Medulla oblongata (tissue), 1 donor: Measurements from ENCODE around the gene TBC1D2B.
A peak's percentile ranks its signal among the peaks of the same experiment; 100 is the strongest.

Source experiments
- DNase-seq: peaks from one replicate; pipeline ENCODE4 v3.0.0-alpha.2; 2015; ENCODE audit errors: extremely low spot score

The TBC1D2B gene

GRCh38 chr15:78034495-78035191 is 42.9 kb downstream of the TBC1D2B start:
- DNase-seq, result no peak

DNA sequence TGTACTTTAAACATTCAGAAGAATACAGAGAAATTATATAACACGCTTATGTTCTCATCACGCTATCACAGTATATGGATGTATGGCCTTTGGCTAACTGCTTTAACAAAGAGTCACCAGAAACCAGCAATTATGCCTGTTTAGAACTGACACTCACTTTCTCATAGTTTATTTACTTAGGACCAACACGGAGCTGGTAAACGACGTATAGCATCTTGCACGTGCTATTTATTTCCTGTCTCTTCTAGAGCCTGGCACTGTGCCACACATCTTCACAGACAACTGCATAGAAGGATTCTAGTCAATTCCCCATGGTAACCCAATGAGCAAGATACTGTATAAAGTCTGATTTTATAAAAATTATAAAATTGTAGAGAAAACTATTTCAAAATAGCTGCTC is 43.6 kb downstream of the TBC1D2B start:
- no peak for DNase-seq

- DNase-seq, result no peak
Measured at GRCh38 chr15:78032671-78033070, 44.8 kb downstream of the TBC1D2B start.

DNA sequence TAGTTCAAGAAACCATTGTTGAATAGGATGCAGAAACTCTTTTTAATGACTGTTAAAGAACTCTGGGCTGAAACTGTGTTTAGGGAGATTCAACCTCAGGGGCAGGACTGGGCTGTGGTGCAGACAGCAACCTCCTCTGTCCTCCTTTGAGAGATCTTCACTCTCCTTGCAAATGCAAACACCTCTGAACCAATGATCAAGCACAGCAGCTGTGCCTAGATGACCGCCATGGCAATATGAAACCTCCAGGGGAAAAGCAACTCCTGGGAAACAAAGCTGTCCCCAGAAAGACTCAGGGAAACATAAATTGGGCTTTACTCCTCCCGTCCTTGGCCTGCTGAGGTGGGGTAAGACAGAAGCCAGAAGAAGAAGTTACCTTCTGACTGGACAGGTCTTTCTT is 52.6 kb downstream of the TBC1D2B start:
- no peak for DNase-seq

- DNase-seq, result no peak
Measured at GRCh38 chr15:78024519-78024870, 53.0 kb downstream of the TBC1D2B start.

DNA sequence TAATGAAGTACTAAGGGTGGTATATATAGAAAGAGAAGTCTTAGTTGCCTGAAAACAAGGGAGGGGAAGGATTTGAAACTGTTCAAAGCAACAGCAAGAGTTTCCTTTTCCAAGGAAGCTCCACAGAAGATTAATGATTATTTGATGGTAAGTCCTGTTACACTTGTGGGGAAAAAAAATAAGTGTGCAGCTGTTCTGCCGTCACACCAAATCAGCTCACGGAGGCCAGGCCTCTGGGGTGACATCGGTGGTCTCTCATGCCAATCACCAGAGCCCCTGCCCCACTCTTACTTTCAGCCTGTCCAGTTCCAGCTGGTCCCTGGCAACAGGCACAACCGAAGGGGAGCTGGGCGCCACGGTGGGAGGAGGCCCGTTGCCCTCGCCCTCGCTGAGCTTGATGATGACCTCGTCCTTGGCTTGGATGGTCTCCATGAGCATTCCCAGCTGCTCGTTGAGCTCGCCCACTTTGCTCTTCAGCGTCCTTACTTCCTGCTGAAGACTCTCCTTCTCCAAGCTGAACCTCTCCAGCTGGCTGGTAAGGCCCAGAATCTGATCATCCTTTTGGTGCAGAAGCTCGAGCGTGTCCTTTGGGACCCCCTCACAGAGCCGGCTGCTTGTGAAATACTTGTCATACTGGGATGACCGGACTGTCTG is 53.5 kb downstream of the TBC1D2B start:
- DNase-seq, result no peak

DNA sequence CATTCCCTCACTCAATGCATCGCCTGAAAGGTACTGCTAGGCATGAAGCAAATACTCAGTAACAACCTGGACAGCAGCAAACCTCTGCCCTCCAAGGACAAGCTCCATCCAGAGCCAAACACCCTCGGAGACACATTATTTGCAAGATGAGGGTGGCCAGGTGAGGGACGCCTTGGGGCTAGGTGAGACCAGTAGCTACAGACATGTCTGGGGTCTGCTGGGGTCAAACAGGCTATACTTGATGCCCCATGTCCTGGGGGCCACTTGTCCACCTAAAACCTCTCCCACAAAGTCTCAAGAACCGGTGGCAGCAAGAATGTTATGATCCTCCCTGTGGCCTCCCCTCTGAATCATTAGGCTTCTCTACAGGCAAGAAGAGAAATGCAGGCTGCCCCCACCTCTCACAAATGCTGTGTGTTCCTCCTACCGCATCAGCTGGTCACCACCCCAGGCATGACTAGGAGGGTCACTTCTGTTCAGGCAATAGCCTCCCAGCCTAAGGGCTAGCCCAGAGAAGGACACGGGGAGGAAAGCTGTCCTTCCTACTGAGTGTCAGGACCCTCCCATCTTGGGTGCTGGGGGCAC is 54.3 kb downstream of the TBC1D2B start:
- DNase-seq, result no peak

GRCh38 chr15:78021761-78022160 is 55.8 kb downstream of the TBC1D2B start:
- DNase-seq, result no peak

DNA sequence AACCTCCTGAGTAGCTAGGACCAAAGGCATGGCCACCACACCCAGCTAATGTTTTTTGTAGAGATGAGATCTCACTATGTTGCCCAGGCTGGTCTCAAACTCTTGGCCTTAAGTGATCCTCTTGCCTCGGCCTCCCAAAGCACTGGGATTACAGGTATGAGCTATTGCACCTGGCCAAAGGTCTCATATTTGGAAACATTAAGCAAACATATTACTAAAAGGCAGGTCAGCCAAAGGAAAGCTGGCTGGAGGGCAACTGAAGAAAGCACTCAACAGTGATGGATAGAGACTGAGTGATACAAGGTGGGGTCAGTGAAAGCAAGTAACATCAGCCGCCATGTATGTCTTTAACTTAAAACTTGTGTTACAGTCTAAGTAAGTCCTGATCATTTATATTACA is 57.5 kb downstream of the TBC1D2B start:
- no peak for DNase-seq

GRCh38 chr15:78018946-78019644 is 58.4 kb downstream of the TBC1D2B start:
- DNase-seq, result peak; percentile 64

DNA sequence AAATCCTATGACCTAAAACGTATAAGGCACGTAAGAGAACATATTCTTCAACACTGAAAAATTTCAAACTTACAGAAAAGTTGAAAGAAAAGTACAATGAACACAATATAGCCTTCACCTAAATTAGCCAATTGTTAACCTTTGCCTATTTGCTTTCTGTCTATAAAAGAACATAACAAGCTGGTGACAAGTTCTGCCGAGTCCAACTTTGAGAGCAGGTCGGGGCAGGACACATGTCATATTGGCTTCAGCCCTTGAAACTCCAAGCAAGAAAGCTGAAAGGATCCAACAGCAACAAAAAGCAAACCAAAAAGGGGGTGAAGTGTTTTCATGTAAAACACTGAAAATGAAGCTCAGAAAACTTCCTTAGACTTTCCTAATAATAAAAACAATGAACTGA is 59.1 kb downstream of the TBC1D2B start:
- peak; percentile 21 for DNase-seq

DNA sequence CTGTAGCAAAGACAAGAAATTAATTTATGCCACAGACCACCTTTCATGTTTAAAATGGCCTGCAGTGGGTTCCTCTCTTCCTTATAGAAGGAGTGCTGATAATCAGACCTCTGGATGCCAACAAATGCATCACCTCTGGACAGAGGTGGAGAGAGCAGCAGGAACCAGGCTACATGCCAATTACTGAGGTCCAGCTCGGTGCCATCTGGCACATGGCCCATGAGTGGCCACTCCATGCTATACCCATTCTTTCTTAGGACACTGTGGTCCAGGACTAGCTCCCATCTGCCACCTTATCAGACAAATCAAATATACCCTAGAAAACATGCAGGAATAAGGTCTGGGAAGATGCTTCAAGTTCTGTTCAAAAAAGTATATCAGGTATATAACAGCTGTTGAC is 60.7 kb downstream of the TBC1D2B start:
- DNase-seq, result no peak

DNA sequence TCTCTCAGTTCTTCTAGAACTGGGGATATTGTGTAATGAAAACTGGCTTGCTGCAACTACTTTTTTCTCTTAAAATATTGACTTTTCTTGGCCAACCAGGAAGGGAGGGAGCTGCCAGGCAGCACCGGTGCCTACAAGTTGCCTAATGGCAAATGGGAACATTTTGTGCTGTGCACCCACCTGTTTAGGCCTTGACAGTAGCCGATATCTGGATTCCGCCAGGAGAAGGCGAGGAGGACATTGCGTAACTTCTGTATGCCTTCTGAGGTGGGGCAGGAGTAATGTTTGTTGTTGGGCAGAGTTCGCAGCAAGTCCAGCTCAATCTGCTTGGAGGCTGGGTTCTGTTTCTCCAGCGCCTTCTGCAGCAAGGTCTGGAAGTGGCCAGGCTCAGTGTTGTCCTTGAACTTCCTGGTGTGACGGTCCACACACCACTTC is 64.9 kb downstream of the TBC1D2B start:
- no peak for DNase-seq

- DNase-seq, result no peak
Measured at GRCh38 chr15:78010067-78010466, 67.4 kb downstream of the TBC1D2B start.

DNA sequence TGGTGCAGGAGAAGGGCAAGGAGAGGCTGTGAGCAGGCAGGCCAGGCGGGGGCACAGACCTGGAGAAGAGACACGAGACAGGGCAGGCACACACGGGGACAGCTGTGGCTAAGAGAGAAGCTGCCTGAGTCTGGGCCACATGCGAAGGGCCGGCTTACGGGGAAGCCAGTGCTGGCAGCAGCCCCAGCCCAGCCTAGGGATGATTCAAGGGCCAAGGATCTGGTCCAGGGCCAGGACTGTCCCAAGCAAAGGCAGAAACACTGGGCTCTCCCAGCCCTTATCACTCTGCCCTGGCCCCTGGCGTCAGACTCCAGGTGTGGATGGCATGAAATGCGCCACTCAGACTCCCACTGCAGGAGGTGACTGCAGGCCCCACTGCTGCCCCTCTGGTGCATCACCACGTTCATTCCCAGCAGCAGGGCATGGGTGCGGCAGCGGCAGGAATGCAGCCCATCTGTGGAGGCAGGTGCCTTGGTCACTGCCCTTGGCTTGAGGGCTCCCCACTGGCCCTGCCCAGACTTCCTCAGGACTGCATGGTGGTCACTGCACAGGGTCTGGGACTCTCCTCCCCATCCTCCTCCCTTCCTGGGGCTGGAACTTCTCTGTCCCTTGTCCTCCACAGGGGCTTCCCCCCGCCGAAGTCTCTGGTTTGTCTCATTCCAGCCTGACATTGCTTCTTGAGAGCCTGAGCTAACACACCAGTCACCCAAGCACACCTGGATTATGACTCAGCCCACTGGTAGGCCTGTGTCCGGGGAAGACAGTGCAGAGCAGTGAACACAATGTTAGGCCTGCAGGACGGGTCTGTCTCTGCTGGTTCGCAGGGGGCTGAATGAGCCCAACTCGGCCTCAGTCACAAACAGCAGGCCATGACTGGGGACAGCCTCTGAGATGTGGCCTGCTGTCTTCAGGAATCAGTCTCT is 69.3 kb downstream of the TBC1D2B start:
- peak; percentile 50 for DNase-seq

DNA sequence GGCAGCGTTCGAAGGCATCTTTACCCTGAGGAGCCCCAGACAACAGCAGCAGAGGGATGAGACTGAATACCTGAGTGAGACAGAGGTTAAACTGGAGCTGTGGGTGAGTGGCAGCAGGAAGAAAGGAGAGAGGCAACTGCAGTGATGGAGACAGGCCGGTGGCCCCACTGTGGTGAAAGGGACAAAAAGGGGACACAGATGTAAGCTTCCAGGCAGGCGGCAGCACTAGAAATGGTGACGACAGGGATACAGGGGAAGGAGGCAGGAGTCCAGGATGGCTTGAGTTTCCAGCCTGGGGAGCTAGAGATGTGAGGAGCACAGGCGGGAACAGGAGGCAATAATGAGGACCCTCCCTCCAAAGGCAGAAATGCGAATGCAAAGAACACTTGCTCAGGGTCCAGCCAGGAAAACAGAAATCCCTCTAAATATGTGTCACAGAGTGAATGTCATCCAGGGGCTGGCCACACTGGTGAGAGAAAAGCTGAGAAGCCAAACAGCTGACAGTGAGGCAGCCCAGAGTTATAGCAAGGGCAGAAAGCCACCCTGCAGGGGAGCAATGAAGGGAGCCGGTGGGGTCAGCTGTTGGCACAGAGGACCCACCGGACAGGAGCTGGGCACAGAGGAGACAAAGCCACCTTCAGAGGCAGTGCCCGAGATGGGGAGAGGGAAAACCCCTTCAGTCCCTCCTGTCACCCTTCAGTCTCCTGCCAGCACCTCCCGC is 70.1 kb downstream of the TBC1D2B start:
- DNase-seq, result peak; percentile 51

DNA sequence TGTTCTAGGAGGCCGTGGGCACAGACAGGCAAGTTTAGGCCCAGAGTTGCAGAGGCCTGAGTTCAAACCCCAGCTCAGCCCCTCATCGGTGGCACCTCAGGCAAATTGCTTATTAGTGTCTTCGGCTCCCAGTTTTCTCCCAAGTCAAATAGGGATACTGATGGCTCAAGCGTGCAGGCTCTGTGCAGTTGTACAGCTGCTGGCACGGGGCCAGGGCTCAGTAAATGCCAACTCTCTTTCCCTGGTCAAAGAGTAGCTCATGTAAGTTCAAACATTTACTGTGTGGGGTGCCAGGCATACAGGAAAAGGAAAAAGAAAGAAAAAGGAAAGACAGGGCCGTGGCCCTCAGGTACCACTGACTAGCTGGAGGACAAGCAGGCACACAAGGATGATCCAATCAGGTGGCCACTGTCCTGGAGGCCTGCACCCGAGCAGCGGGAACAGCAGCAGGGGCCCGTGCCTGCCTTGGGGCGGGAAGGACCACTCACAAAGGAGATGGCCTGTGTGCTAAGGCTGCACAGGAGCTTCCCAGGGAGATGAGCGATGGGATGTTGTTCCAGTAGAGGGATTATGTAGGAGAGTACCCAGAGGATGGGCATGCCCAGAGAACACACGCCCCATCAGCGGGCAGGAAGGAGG is 70.8 kb downstream of the TBC1D2B start:
- peak; percentile 27 for DNase-seq

- DNase-seq, result peak; percentile 83
Measured at GRCh38 chr15:78004919-78005634, 72.4 kb downstream of the TBC1D2B start.

GRCh38 chr15:78004222-78004727 is 73.2 kb downstream of the TBC1D2B start:
- DNase-seq, result no peak
